Kidney capillary endothelial cell (primary cell): Measurements from ENCODE around the gene SATB1.
"Not testable (repeated sequence)": the region's sequence is repeated elsewhere in the genome, so short reads cannot be mapped to it uniquely, and the experiment has no call there.

Source experiments
- DNase-seq: peaks from one replicate; pipeline ENCODE4 v3.0.0-alpha.2; 2018; ENCODE audit warnings: low spot score

The SATB1 gene

GRCh38 chr3:18351823-18352744 lies 73.1 kb downstream of the SATB1 start:
- no peak for DNase-seq

GRCh38 chr3:18351069-18351628 lies 74.0 kb downstream of the SATB1 start:
- no peak for DNase-seq

- DNase-seq, result no peak
Observed at GRCh38 chr3:18349197-18349798, 75.8 kb downstream of the SATB1 start.

GRCh38 chr3:18346097-18346496 lies 79.0 kb downstream of the SATB1 start:
- DNase-seq, result no peak

- no peak for DNase-seq
Observed at GRCh38 chr3:18345015-18345367, 80.1 kb downstream of the SATB1 start.

- no peak for DNase-seq
Observed at GRCh38 chr3:18344306-18345014, 80.7 kb downstream of the SATB1 start.

GRCh38 chr3:18343809-18344208 lies 81.3 kb downstream of the SATB1 start:
- DNase-seq, result no peak

- no peak for DNase-seq
Observed at GRCh38 chr3:18338827-18339514, 86.2 kb downstream of the SATB1 start.

- DNase-seq, result no peak
Observed at GRCh38 chr3:18337231-18337630, 87.9 kb downstream of the SATB1 start.

GRCh38 chr3:18334837-18335601 lies 90.1 kb downstream of the SATB1 start:
- DNase-seq, result peak; percentile 40

GRCh38 chr3:18330772-18331441 lies 94.2 kb downstream of the SATB1 start:
- DNase-seq, result not testable (repeated sequence)

- DNase-seq, result no peak
Observed at GRCh38 chr3:18308096-18308650, 117.0 kb downstream of the SATB1 start.

- DNase-seq, result no peak
Observed at GRCh38 chr3:18307529-18307928, 117.6 kb downstream of the SATB1 start.

GRCh38 chr3:18302517-18302916 lies 122.6 kb downstream of the SATB1 start:
- no peak for DNase-seq

- DNase-seq, result no peak
Observed at GRCh38 chr3:18301781-18302180, 123.4 kb downstream of the SATB1 start.

GRCh38 chr3:18300916-18301315 lies 124.2 kb downstream of the SATB1 start:
- no peak for DNase-seq

GRCh38 chr3:18297126-18297525 lies 128.0 kb downstream of the SATB1 start:
- DNase-seq, result no peak
